CD4-positive, alpha-beta T cell (primary cell): ENCODE data around the gene SMIM11. TPM values are rescaled to one million over a fixed set of nuclear protein-coding genes. Genes with fewer than 3 reads are reported as not detected.

Source experiments
- ATAC-seq: fragments of 200-7000 bp; cut with Tn5 transposase; one replicate; pipeline ENCODE4 v1.10.0; 2022; ENCODE audit warnings: mild to moderate bottlenecking; ENCODE audit not compliant: poor library complexity
- CTCF ChIA-PET: fragments of 350-600 bp; sonication (Branson Sonifier 250); formaldehyde crosslinking; loops from one replicate; lab custom pipeline; 2021; ENCODE audit warnings: antibody characterized with exemption, inconsistent platforms; lab: Charles Lee
- POLR2A ChIA-PET: fragments of 350-600 bp; sonication (Branson Sonifier 250); formaldehyde crosslinking; loops from one replicate; lab custom pipeline; 2021; ENCODE audit warnings: antibody characterized with exemption, inconsistent platforms; lab: Charles Lee
- DNase-seq, 14 experiments: peaks; one replicate each; pipeline ENCODE4 v3.0.0-alpha.2; 2013 to 2020; ENCODE audit warnings: mixed read lengths in 2 of 14
- H3K27ac ChIP-seq, 2 donors: one replicate each; pipeline versions ENCODE4 v1.5.1 to v1.7.0; 2013; ENCODE audit warnings: low read length in 2 of 2, low read depth in 1 of 2, mild to moderate bottlenecking in 1 of 2
- H3K27me3 ChIP-seq, 2 experiments: 1 replicate in 1 of 2; 2 replicates in 1 of 2; pipeline versions ENCODE4 v1.6.1 to v1.7.0; 2013; ENCODE audit warnings: low read length in 2 of 2, control low read depth in 1 of 2, mild to moderate bottlenecking in 1 of 2, moderate library complexity in 1 of 2; ENCODE audit not compliant: insufficient read depth in 2 of 2, control insufficient read depth in 1 of 2
- H3K36me3 ChIP-seq: one replicate; pipeline ENCODE4 v1.6.1; 2013; ENCODE audit warnings: low read length, control low read depth; ENCODE audit not compliant: insufficient read depth
- H3K4me1 ChIP-seq: one replicate; pipeline ENCODE4 v1.6.1; 2013; ENCODE audit warnings: low read length, control low read depth; ENCODE audit not compliant: insufficient read depth
- H3K4me3 ChIP-seq: one replicate; pipeline ENCODE4 v1.5.1; 2013; ENCODE audit warnings: mild to moderate bottlenecking, low read length, moderate library complexity
- H3K9me3 ChIP-seq, 2 experiments: 1 replicate in 1 of 2; 2 replicates in 1 of 2; pipeline versions ENCODE4 v1.6.1 to v1.7.0; 2013; ENCODE audit warnings: low read length in 2 of 2, mild to moderate bottlenecking in 2 of 2, control low read depth in 1 of 2, moderate library complexity in 1 of 2; ENCODE audit not compliant: control insufficient read depth in 1 of 2, insufficient read depth in 1 of 2
- H3K27ac Mint-ChIP-seq: one replicate; pipeline ENCODE4 v1.8.0; 2020; ENCODE audit warnings: mixed read lengths
- H3K27me3 Mint-ChIP-seq: one replicate; pipeline ENCODE4 v1.8.0; 2021; ENCODE audit warnings: mixed read lengths
- H3K36me3 Mint-ChIP-seq: one replicate; pipeline ENCODE4 v1.8.0; 2021; ENCODE audit warnings: low read depth, mixed read lengths
- H3K4me1 Mint-ChIP-seq: one replicate; pipeline ENCODE4 v1.8.0; 2021; ENCODE audit warnings: low read depth, mixed read lengths
- H3K4me3 Mint-ChIP-seq: one replicate; pipeline ENCODE4 v1.8.0; 2020; ENCODE audit warnings: mild to moderate bottlenecking, mixed read lengths
- H3K9me3 Mint-ChIP-seq: one replicate; pipeline ENCODE4 v1.8.0; 2020; ENCODE audit warnings: mixed read lengths
- intact Hi-C, 2 experiments: fragments of 100-400 bp; cut with DNase I in 1 of 2; cut with micrococcal nuclease in 1 of 2; formaldehyde crosslinking; loops; one replicate each; pipeline versions ENCODE4 v1.15.1 to v1.9.0; 2023 to 2025; cut with DNase I, micrococcal nuclease
- total RNA-seq, 174 experiments: library from RNA in 2 of 174; stranded (reverse) in 2 of 174; gene quantifications; one replicate each; pipeline ENCODE4 v1.2.3 and lab custom pipeline; 2021 to 2026
- TF ChIP-seq, protein P1 (sequence below): fragments of 200-600 bp; IDR thresholded peaks from one replicate; pipeline ENCODE4 v1.8.0; 2022; ENCODE audit warnings: antibody characterized with exemption, mild to moderate bottlenecking

Gene SMIM11
- total RNA-seq, 2 experiments from 2014 or later, result 3.1 to 4.7 TPM

DNA sequence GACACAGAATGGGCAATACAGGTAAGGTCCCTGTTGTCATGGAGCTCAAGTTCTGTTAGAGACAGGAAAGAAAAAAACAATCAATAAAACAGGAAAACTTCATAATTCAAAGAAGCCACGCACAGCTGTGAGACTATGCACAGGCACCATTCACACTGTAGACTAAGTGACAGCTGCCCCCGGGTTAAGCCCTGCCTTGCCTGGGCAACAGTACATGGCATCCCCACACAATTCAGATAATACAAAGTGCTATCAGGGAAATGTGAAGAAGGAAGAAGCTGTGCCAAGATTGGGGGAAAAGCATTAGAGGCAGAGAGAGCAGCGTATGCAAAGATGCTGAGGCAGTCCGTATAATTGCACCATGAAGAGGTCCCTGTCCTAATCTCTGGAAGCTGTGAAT lies 20.5 kb upstream of the SMIM11 start:
- no peak overlapping the region for H3K4me3 Mint-ChIP-seq
- Histone ChIP-seq H3K4me1 (no peaks in the 10 kb centered on the region), H3K4me3 (no peak overlapping the region), H3K27me3 (no peaks in the 10 kb centered on the region), H3K36me3 (no peaks in the 10 kb centered on the region), H3K9me3 (no peaks in the 10 kb centered on the region), H3K27ac (no peak overlapping the region)
- TF ChIP-seq, protein P1, sequence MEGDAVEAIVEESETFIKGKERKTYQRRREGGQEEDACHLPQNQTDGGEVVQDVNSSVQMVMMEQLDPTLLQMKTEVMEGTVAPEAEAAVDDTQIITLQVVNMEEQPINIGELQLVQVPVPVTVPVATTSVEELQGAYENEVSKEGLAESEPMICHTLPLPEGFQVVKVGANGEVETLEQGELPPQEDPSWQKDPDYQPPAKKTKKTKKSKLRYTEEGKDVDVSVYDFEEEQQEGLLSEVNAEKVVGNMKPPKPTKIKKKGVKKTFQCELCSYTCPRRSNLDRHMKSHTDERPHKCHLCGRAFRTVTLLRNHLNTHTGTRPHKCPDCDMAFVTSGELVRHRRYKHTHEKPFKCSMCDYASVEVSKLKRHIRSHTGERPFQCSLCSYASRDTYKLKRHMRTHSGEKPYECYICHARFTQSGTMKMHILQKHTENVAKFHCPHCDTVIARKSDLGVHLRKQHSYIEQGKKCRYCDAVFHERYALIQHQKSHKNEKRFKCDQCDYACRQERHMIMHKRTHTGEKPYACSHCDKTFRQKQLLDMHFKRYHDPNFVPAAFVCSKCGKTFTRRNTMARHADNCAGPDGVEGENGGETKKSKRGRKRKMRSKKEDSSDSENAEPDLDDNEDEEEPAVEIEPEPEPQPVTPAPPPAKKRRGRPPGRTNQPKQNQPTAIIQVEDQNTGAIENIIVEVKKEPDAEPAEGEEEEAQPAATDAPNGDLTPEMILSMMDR, result no peak
- peaks cover 4% of the 10 kb centered on the region for H3K9me3 Mint-ChIP-seq
- peaks cover 6% of the 10 kb centered on the region for H3K4me1 Mint-ChIP-seq
- no peak for ATAC-seq
- ChIA-PET CTCF (interaction anchor here (1.2 kb wide), 1 partner anchor 431 kb away, joined by 5 read pairs; no protein-coding TSS in a partner anchor), POLR2A (no interaction called here)
- H3K27ac Mint-ChIP-seq, result no peak overlapping the region
- intact Hi-C loops, result loop anchor here in 1 of 2 experiments (5.0 kb wide), 1 partner anchor 272 kb away; no protein-coding TSS in a partner anchor
- no peaks in the 10 kb centered on the region for H3K36me3 Mint-ChIP-seq
- no peak for DNase-seq
- peaks cover 22% of the 10 kb centered on the region for H3K27me3 Mint-ChIP-seq

DNA sequence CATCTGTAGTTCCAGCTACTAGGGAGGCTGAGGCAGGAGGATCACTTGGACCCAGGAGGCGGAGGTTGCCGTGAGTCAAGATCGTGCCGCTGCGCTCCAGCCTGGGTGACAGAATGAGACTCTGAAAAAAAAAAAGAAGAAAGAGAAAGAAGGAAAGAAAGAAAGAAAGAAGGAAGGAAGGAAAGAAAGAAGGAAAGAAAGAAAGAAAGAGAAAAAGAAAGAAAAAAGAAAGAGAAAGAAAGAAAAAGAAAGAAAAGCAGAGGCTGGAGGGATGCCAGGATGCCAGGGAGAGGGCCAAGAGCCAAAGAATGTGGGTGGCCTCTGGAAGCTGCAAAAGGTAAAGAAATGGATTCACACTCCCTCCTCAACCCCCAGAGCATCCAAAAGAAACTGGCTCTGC lies 19.7 kb upstream of the SMIM11 start:
- Histone ChIP-seq H3K4me1 (no peaks in the 10 kb centered on the region), H3K36me3 (no peaks in the 10 kb centered on the region), H3K27me3 (no peaks in the 10 kb centered on the region), H3K4me3 (no peak overlapping the region), H3K27ac (no peak overlapping the region), H3K9me3 (no peaks in the 10 kb centered on the region)
- Mint-ChIP-seq H3K27ac (no peak overlapping the region), H3K27me3 (peaks cover 23% of the 10 kb centered on the region), H3K36me3 (no peaks in the 10 kb centered on the region), H3K4me3 (no peak overlapping the region), H3K4me1 (peaks cover 6% of the 10 kb centered on the region), H3K9me3 (peaks cover 4% of the 10 kb centered on the region)
- intact Hi-C loops, result no loop called here
- ChIA-PET POLR2A (no interaction called here), CTCF (interaction anchor here (1.2 kb wide), 1 partner anchor 431 kb away, joined by 5 read pairs; no protein-coding TSS in a partner anchor)
- DNase-seq (no peak), ATAC-seq (no peak)
- TF ChIP-seq, protein P1, result no peak

DNA sequence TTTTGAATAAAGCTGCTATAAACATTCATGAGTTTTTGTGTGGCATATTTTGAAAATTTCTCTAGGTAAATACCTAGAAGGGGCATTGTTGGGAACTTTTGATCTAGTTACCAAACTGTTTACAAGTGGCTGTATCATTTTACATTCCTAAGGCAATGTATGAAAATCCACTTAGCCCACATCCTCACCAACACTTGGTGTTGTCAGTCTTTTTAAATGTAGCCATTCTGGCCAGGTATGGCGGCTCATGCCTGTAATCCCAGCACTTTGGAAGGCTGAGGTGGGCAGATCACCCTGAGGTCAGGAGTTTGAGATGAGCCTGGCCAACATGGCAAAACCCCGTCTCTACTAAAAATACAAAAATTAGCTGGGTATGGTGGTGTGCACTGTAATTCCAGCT lies 17.4 kb upstream of the SMIM11 start:
- no peaks in the 10 kb centered on the region for H3K36me3 ChIP-seq
- peaks cover 4% of the 10 kb centered on the region for H3K9me3 Mint-ChIP-seq
- no peak overlapping the region for H3K4me3 ChIP-seq
- intact Hi-C loops, result no loop called here
- no peak overlapping the region for H3K27ac Mint-ChIP-seq
- H3K27me3 ChIP-seq, result no peaks in the 10 kb centered on the region
- ATAC-seq (no peak), DNase-seq (no peak)
- ChIA-PET CTCF (interaction anchor here (1.3 kb wide), 1 partner anchor 434 kb away, joined by 3 read pairs; no protein-coding TSS in a partner anchor), POLR2A (no interaction called here)
- H3K9me3 ChIP-seq, result no peaks in the 10 kb centered on the region
- peaks cover 6% of the 10 kb centered on the region for H3K4me1 ChIP-seq
- H3K36me3 Mint-ChIP-seq, result no peaks in the 10 kb centered on the region
- H3K27ac ChIP-seq, result no peak overlapping the region
- no peak overlapping the region for H3K4me3 Mint-ChIP-seq
- TF ChIP-seq, protein P1, result no peak
- peaks cover 12% of the 10 kb centered on the region for H3K4me1 Mint-ChIP-seq
- H3K27me3 Mint-ChIP-seq, result peaks cover 28% of the 10 kb centered on the region
